Measurements from ENCODE around the gene AUP1. TPM values are rescaled to one million over a fixed set of nuclear protein-coding genes. Genes with fewer than 3 reads are reported as not detected.

AUP1 gene
- total RNA-seq, 4 donors from 2014 or later = 111 to 170 (median 145) TPM

GRCh38 chr2:74560591-74560990, 31.1 kb upstream of the AUP1 start:
- H3K27me3 ChIP-seq = no peaks in the 10 kb centered on the region
- H3K4me3 ChIP-seq = no peak overlapping the region
- WGBS = 41% methylated on average over 5 of the region's 6 CpGs
- H3K4me1 ChIP-seq = peaks cover 2% of the 10 kb centered on the region
- TF ChIP-seq EP300 (IDR thresholded peaks at IDR 0.05) (no peak), CTCF (IDR thresholded peaks at IDR 0.05) (no peak), POLR2AphosphoS5 (IDR thresholded peaks at IDR 0.05) (no peak), POLR2A (IDR thresholded peaks at IDR 0.05) (no peak)
- no peak overlapping the region for H3K27ac ChIP-seq
- no peaks in the 10 kb centered on the region for H3K9me3 ChIP-seq
- H3K36me3 ChIP-seq = no peaks in the 10 kb centered on the region
- no peak for DNase-seq (ENCODE audit: low spot score in 2 of 2)

GRCh38 chr2:74559912-74560311, 30.4 kb upstream of the AUP1 start:
- H3K27me3 ChIP-seq = peaks cover 4% of the 10 kb centered on the region
- peaks cover 8% of the 10 kb centered on the region for H3K4me1 ChIP-seq
- H3K36me3 ChIP-seq = no peaks in the 10 kb centered on the region
- 31% methylated on average over 5 of the region's 5 CpGs for WGBS
- no peak for DNase-seq (ENCODE audit: low spot score in 2 of 2)
- TF ChIP-seq POLR2A (IDR thresholded peaks at IDR 0.05) = no peak
- no peak for TF ChIP-seq POLR2AphosphoS5 (IDR thresholded peaks at IDR 0.05)
- TF ChIP-seq CTCF (IDR thresholded peaks at IDR 0.05) = no peak
- TF ChIP-seq EP300 (IDR thresholded peaks at IDR 0.05) = no peak
- H3K4me3 ChIP-seq = no peak overlapping the region
- no peaks in the 10 kb centered on the region for H3K9me3 ChIP-seq
- no peak overlapping the region for H3K27ac ChIP-seq

- Histone ChIP-seq H3K27ac (no peak overlapping the region), H3K9me3 (no peaks in the 10 kb centered on the region), H3K27me3 (peaks cover 13% of the 10 kb centered on the region), H3K4me1 (peaks cover 21% of the 10 kb centered on the region), H3K4me3 (no peak overlapping the region), H3K36me3 (no peaks in the 10 kb centered on the region)
- WGBS = 69% methylated on average over 7 of the region's 7 CpGs
- TF ChIP-seq EP300 (IDR thresholded peaks at IDR 0.05) = no peak
- no peak for TF ChIP-seq CTCF (IDR thresholded peaks at IDR 0.05)
- TF ChIP-seq POLR2AphosphoS5 (IDR thresholded peaks at IDR 0.05) = no peak
- no peak for TF ChIP-seq POLR2A (IDR thresholded peaks at IDR 0.05)
- no peak for DNase-seq (ENCODE audit: low spot score in 2 of 2)
Measured at GRCh38 chr2:74558284-74559230, 29.1 kb upstream of the AUP1 start.

- Histone ChIP-seq H3K4me1 (peaks cover 25% of the 10 kb centered on the region), H3K36me3 (no peaks in the 10 kb centered on the region)
- 90% methylated on average over 6 of the region's 6 CpGs for WGBS
Measured at GRCh38 chr2:74556831-74557370, 27.4 kb upstream of the AUP1 start.

More at GRCh38 chr2:74556831-74557370, 27.4 kb upstream of the AUP1 start:
- no peak for DNase-seq (ENCODE audit: low spot score in 2 of 2)
- TF ChIP-seq CTCF (IDR thresholded peaks at IDR 0.05) = no peak
- TF ChIP-seq POLR2A (IDR thresholded peaks at IDR 0.05) = no peak
- no peak for TF ChIP-seq POLR2AphosphoS5 (IDR thresholded peaks at IDR 0.05)
- Histone ChIP-seq H3K27me3 (peaks cover 13% of the 10 kb centered on the region), H3K9me3 (no peaks in the 10 kb centered on the region), H3K4me3 (no peak overlapping the region), H3K27ac (no peak overlapping the region)
